Dendritic cell treated with granulocyte-macrophage colony-stimulating factor and Interleukin-4, amounts not matched to agents 40 ng/mL and 50 ng/mL, for 4 days (primary cell): ENCODE measurements around the gene UGT3A2.

Source experiments
- H3K27ac Mint-ChIP-seq: one replicate; pipeline ENCODE4 v1.8.0; 2022; ENCODE audit warnings: mild to moderate bottlenecking, mixed read lengths
- H3K27me3 Mint-ChIP-seq: one replicate; pipeline ENCODE4 v1.8.0; 2022; ENCODE audit warnings: mild to moderate bottlenecking, mixed read lengths
- H3K36me3 Mint-ChIP-seq: one replicate; pipeline ENCODE4 v1.8.0; 2022; ENCODE audit warnings: low read depth, mixed read lengths
- H3K4me1 Mint-ChIP-seq: one replicate; pipeline ENCODE4 v1.8.0; 2022; ENCODE audit warnings: low read depth, mixed read lengths
- H3K4me3 Mint-ChIP-seq: one replicate; pipeline ENCODE4 v1.8.0; 2022; ENCODE audit warnings: mild to moderate bottlenecking, moderate library complexity, mixed read lengths
- H3K9me3 Mint-ChIP-seq: one replicate; pipeline ENCODE4 v1.8.0; 2022; ENCODE audit warnings: mixed read lengths
- intact Hi-C: fragments of 100-400 bp; cut with micrococcal nuclease; formaldehyde crosslinking; loops from one replicate; pipeline ENCODE4 v1.15.0; 2022

The UGT3A2 gene

DNA sequence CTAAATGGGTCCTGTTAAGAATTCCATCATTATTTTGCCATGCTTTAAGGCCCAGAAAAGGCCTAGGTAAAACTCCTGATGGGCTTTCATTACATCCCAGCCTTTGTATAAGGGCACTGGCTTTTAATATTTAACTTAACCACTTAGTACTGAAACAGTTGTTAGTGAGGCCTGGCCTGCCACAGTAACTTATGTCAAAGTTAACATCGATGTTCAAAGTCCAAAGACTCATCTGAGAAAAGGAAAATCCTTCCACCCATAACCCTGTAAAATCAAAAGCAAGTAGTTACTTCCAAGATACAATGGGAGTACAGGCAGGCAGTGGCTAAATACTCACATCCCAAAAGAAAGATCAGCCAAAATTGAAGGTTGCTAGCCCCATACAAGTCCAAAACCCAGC, 60.5 kb downstream of the UGT3A2 start:
- no peak overlapping the region for H3K4me3 Mint-ChIP-seq
- no peaks in the 10 kb centered on the region for H3K27me3 Mint-ChIP-seq
- no peaks in the 10 kb centered on the region for H3K4me1 Mint-ChIP-seq
- H3K9me3 Mint-ChIP-seq = peaks cover 34% of the 10 kb centered on the region
- intact Hi-C loops = no loop called here
- no peaks in the 10 kb centered on the region for H3K36me3 Mint-ChIP-seq
- no peak overlapping the region for H3K27ac Mint-ChIP-seq

DNA sequence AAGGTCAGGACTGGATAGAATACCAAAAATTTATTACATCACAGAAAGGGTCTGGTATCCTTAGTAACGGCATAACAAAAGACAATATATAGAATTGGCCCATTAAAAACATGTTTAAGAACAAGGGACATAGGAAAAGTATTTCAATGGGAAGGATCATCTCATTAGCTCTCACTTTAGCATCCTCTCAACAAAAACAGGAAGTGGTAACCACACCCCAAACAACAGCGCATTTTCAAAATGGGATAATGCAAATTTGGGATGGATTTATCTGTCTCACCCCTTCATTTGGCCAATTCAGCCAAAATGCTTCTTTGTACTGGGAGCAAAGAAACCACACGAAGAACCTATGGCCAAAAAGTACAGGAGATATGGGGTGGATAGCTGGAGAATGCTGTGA, 65.7 kb downstream of the UGT3A2 start:
- Mint-ChIP-seq H3K27ac (no peak overlapping the region), H3K9me3 (no peaks in the 10 kb centered on the region), H3K36me3 (no peaks in the 10 kb centered on the region), H3K4me3 (no peak overlapping the region), H3K27me3 (no peaks in the 10 kb centered on the region), H3K4me1 (no peaks in the 10 kb centered on the region)
- intact Hi-C loops = no loop called here

DNA sequence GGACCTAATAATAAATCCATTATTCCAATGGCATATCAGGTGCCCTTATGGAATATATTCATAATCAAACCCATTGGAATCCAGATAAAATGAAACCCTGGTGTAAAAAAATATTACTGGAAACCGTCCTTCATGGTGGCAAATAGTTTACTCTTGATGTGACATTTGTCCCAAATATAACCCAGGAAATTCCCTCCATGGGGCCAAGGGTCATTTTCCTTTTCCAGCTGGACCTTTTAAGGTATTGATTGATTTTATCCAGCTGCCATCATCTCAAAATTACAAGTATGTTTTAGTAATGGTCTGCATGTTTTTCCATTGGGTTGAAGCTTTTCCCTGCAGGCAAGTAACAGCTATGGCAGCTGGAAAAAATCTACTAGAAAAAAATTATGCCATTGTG, 67.1 kb downstream of the UGT3A2 start:
- Mint-ChIP-seq H3K4me1 (no peaks in the 10 kb centered on the region), H3K4me3 (no peak overlapping the region), H3K9me3 (no peaks in the 10 kb centered on the region), H3K27me3 (no peaks in the 10 kb centered on the region), H3K36me3 (no peaks in the 10 kb centered on the region), H3K27ac (no peak overlapping the region)
- intact Hi-C loops = no loop called here

- H3K4me1 Mint-ChIP-seq = no peaks in the 10 kb centered on the region
- H3K4me3 Mint-ChIP-seq = no peak overlapping the region
- H3K27ac Mint-ChIP-seq = no peak overlapping the region
- H3K36me3 Mint-ChIP-seq = no peaks in the 10 kb centered on the region
- no peaks in the 10 kb centered on the region for H3K9me3 Mint-ChIP-seq
- H3K27me3 Mint-ChIP-seq = peaks cover 6% of the 10 kb centered on the region
- intact Hi-C loops = no loop called here
Observed at GRCh38 chr5:35996076-35996475, 70.6 kb downstream of the UGT3A2 start.

DNA sequence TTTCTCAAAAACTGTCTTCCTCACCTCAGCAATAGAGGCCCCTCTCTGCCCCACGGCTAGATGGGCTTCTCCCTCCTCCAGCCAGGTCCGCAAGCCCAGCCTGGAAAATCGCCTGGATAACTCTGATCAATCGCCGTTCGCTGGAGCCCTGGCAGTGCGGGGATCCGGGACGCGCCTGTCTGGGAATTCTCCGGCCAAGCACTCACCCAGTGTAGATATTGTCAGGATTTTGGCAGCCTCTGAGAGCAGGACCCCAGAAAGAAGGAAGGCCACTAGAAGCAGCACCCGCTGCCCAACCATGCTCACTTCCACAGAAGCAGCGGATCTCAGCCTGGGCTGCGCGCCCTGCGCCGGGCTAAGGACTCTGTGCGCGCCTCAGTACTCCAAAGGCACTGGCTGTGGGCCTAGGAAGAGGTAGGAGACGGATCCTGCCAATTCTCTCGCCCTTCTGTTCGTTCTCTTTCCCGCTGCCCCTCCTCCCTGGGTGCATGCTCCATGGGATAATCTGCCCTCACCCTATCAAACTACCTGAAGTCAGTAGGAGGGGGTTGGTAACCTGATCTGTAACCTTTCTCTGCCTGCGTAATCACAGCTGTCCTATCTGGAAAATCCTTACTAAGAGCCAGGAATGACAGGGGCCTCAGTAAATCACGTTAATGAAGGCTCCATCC, 75.6 kb downstream of the UGT3A2 start, which contains the start of gene UGT3A1:
Gene UGT3A1, minus strand, starts transcription at position 450 of the 671 bp plus-strand sequence. Its CDS starts 150 bp downstream, at position 300.
- peaks cover 23% of the 10 kb centered on the region for H3K27me3 Mint-ChIP-seq
- H3K27ac Mint-ChIP-seq = no peak within 1 kb of the TSS

GRCh38 chr5:35990520-35990919, 76.2 kb downstream of the UGT3A2 start:
- Mint-ChIP-seq H3K9me3 (peaks cover 2% of the 10 kb centered on the region), H3K27ac (no peak overlapping the region), H3K4me3 (no peak overlapping the region), H3K27me3 (peaks cover 23% of the 10 kb centered on the region), H3K4me1 (no peaks in the 10 kb centered on the region), H3K36me3 (no peaks in the 10 kb centered on the region)
- intact Hi-C loops = no loop called here

More for the DNA sequence above, 75.6 kb downstream of the UGT3A2 start, which contains the start of gene UGT3A1:
- intact Hi-C loops = no loop called here
- no peaks in the 10 kb centered on the region for H3K9me3 Mint-ChIP-seq
- no peaks in the 10 kb centered on the region for H3K36me3 Mint-ChIP-seq
- no peaks in the 10 kb centered on the region for H3K4me1 Mint-ChIP-seq
- no peak within 1 kb of the TSS for H3K4me3 Mint-ChIP-seq

DNA sequence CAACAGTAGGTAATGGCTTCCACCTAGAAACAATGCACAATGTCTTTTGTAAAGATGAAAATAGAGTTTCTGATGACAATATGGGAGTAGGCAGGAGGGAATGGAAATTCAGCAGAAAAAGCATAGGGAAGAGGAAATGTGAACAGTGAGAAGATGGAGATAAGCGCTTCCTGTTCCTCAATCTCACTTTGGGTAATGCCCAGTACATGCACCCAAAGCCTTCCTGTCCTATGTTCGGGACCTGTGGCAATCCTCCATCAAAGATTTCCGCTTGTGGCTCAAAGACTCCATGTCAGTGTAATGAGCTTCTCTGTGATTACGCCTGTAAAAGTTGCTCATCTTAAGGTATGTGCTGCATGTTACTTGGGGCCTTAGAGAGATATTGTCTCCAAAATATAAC, 78.2 kb downstream of the UGT3A2 start:
- no peaks in the 10 kb centered on the region for H3K36me3 Mint-ChIP-seq
- H3K4me1 Mint-ChIP-seq = no peaks in the 10 kb centered on the region
- H3K27ac Mint-ChIP-seq = no peak overlapping the region
- H3K4me3 Mint-ChIP-seq = no peak overlapping the region
- peaks cover 5% of the 10 kb centered on the region for H3K9me3 Mint-ChIP-seq
- intact Hi-C loops = no loop called here
- H3K27me3 Mint-ChIP-seq = peaks cover 23% of the 10 kb centered on the region

DNA sequence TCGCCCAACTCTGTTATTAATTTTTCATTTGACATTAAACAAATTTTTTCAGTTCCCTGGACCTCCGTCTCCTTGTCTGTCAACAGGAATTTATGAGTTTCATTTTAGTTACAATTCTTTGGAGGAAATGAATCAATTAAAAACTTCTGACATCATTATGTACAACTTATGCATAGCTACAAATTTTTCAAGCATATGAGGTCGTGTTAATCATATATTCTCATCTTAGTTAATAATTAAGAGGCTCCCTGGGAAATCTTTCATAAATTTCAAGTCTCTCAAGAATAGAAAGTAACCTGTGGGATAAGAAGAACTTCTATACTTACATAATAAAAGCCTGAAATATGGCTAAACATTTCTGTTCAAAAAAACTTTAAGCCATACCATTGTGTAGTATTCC, 78.9 kb downstream of the UGT3A2 start:
- peaks cover 13% of the 10 kb centered on the region for H3K9me3 Mint-ChIP-seq
- H3K27me3 Mint-ChIP-seq = peaks cover 23% of the 10 kb centered on the region
- no peaks in the 10 kb centered on the region for H3K4me1 Mint-ChIP-seq
- intact Hi-C loops = no loop called here
- H3K36me3 Mint-ChIP-seq = no peaks in the 10 kb centered on the region
- H3K27ac Mint-ChIP-seq = no peak overlapping the region
- no peak overlapping the region for H3K4me3 Mint-ChIP-seq
